Activated CD4-positive, alpha-beta T cell treated with anti-CD3 and anti-CD28 coated beads, Interleukin-2, amount 50 U/mL, for 4 hours (primary cell): ENCODE measurements around the gene GGT1.
"Not testable (repeated sequence)": the region's sequence is repeated elsewhere in the genome, so short reads cannot be mapped to it uniquely, and the experiment has no call there.

Source experiments
- DNase-seq, 2 experiments: peaks; one replicate each; pipeline ENCODE4 v3.0.0-alpha.2; 2020

The GGT1 gene

DNA sequence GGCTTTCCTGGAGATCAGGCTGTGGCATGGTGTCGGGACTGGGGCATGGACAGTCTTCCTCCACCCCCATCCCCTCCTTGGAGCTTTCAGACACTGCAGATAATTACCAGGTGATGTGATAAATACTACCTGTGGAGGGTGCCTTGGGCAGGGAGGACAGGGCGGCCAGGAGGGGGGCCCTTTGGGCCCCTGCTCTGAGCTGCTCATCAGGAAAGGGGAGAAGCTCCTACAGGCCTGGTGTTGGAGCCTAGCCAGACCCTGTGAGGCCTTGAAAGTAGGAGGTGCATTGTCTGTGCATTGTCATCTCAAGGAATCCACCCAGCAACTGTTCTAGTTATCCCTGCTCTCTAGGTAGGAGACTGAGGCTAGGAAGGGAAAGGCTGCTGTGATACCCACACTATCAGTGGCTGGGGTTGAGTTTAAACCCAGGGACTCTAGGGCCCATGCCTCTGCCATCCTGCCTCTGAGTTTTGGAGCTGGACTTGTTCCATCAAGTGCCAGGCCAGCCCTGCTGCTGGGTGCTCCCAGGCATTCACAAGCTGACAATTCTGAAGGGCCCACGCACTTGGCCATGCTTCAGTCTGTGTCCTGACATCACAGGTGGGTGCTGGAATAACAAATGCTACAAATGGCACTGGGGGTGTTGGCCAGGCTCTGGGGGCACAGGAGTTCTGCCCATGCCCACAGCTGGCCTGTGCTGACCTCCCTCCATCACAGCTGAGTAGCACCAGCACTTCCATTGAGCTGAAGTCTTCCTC is 2.9 kb upstream of the GGT1 start:
- not testable (repeated sequence) for DNase-seq

DNA sequence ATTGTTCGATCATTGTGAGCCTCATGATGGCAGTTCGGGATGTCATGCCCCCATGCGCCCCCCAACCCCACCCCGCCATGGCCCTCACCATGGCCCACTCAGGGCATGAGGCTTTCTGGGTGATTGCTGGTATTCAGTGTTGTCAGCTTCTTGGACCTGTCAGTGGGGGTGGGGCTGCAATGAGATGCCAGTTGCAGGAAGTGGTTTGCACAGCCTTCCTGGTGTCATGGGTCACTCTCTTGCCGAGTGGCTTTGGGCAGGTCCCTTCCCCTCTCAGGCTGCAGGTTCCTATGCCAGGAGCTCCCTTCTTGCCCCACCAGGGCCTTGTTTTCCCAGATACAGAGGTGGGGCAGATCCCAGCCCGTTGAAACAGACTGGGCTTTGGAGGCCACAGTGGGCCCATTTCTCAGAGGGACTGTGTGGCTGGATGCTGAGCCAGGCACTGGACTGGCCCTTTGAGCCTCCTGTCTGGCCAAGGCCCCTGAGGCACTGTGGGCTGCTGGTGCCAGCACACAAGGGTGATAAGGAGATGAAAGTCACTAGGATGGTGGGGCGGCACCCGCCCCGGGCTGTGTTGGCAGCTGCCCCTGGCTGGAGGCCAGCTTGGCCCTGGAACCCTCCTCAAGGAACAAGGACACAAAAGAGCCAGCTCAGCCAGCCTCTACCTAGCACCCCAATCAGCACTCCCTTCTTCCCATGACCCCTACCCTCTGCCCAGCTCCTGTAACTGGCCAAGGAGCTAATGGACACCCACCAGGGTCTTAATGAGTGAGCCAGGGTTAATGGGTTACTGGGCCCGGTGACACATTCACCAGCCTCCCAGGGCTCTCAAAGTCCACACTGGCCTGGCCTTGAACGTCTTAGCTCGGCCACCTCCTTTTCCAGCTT is 1.5 kb upstream of the GGT1 start:
- no peak for DNase-seq

DNA sequence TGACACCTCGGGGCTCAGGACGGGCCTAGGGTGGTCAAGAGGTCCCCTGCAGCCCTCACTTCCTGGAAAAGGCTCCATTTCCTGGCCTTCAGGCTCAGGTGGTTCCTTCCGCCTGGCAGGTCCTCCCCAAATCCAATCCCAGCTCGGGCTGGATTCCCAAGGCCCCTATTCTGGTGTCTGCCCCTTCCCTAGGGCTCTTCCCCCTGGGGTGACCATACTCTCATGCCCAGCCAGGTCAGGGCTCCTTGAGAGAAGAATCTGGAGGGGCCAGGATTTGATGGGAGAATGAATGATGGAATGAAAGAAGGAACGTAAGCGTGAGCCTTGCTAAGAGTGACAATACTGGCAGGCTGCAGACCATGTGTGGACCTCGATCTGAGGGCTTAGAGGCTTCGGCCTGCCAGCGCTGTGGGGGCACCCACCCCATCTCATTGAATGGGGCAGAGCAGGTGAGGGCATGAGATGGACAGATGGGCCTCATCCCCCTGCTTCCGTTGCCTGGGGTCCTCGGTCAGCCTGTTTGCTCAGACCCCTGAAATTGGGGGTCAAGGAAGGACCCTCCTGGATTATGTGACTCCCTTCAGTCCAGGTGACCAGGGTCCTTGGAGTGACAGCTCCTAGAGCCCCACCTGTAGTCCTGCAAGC is 766 bp upstream of the GGT1 start:
- DNase-seq: not testable (repeated sequence)

DNA sequence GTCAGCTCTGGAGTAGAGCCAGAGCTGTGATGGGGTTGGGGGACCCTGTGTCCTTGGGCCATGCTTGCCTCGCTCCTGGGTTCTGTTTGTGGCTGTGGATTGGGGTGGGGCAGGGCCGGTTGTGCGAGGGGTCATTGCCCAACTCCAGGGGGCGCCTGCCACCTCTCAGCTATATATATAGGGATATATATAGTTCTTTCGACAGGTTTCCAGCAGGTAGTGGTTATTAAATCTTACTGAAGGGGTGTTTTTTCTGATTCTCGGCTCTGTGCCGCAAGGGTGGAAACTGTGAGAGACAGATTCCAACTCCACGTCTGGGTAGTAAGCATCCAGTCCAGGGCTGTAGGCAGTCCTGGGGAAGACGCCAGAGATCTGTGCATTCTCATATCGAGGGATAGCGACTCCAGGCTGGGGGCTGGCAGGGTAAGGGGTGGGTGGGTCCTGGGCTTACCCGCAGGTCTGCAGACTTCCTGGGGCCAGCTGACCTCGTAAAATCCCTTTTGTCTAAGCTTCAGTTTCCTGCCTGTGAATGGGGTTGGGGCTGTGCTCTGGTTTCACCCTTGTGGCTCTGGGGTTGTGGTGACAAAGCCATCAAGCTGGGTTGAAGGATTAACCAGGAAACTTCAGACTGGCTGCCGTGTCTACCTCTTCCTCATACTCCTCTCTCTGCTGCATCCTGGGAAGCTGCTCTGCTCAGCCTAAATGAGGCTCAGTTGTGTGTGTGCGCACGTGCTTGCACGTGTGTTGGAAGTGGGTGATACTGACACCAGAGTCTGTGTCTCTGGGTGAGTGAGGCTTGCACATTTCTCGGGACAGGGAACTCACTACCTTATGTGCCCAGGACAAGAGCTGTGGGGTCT is 1.0 kb downstream of the GGT1 start:
- peak in 1 of 2 experiments; percentile 13 for DNase-seq

DNA sequence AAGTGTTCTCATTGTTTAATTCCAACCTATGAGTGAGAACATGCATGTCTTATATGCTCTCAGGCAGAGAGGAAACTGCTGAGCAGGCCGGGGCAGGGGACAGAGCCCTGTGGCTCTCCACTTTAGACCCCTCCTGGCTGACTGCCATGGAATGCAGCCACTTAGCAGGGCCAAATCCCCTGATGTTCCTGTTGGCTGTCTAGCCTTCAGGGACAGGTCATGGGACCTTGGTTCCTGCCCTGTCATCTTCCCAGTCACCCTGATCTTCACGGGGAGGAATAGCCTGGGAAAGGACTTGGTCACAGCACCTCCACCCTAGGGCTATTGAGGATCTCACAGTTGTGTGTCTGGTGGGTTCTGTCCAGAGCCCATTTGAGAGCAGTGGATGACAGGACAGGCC is 3.3 kb downstream of the GGT1 start:
- DNase-seq: not testable (repeated sequence)

DNA sequence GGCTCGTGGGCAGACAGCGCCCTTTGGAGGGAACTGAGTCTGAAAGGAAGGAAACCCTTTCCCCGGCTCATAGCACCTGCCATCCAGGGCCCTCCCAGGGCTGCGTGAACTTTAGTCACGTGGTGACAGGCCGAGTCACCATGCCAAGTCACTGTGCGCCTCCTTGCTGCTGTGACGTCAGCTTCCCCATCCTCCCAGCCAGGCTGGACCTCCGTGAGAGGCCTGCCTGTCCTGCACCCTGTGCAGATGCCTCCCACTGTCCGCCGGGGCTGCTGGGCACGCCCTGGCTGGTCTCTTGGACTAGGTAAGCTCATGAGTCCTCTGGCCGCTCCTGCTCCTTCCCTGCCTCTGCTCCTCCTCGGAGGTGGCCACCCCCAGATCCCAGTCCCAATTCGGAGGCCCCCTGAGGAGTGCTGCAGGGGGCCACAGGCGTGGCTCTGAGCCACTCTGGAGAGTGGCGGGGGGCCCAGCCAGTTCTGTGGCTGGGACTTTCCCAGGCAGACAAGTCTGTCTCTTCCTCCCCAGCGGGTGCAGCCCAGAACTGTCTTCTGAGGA is 4.5 kb downstream of the GGT1 start:
- DNase-seq: peak; percentile 54 to 62

DNA sequence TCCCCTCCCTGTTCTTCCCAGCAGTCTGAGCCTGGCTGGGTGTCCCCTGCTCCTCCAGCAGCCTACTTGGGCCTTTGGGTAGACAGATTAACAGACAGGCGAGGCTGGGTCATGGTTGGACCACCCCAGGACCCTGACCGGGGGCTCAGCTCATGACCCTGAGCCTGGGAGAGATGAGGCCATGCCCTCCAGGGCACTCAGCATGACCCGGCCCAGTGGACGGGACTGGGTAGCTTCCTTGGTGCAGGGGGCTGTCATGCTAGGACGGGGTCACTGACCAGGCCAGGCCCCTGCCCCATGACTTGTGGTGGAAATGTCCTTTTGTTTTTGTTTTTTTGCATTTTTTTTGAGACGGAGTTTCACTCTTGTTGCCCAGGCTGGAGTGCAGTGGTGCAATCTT is 5.3 kb downstream of the GGT1 start:
- not testable (repeated sequence) for DNase-seq

DNA sequence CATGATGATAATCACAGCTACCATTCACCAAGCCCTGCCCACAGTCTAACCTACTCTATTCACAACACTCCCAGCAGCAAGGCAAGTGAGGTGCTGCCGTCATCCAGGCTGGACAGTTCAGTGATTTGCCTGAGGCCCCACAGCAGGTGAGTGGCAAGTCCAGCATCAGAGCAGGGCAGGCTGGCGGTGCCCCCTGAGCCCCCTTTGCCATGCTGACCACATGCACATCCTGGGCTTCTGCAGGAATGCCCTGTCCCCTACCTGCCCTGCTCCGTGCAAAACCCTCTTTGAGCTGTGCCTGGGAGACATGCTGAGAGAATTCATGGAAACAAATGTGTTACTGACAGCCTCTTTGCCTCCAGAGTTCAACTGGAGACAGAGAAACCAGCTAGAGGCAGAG is 6.9 kb downstream of the GGT1 start:
- DNase-seq: not testable (repeated sequence)

DNA sequence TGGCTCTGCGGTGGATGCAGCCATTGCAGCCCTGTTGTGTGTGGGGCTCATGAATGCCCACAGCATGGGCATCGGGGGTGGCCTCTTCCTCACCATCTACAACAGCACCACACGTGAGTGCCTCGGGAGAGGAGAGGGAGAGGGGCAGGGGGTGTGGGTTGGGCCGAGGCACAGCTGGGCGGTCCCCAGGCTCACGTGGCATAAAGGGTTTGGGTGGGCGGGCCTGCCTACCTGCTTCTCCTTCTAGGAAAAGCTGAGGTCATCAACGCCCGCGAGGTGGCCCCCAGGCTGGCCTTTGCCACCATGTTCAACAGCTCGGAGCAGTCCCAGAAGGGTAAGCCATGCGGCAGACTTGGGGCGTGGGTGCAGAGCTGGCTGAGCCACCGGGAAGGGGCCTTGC is 11.8 kb downstream of the GGT1 start:
- DNase-seq: not testable (repeated sequence)

DNA sequence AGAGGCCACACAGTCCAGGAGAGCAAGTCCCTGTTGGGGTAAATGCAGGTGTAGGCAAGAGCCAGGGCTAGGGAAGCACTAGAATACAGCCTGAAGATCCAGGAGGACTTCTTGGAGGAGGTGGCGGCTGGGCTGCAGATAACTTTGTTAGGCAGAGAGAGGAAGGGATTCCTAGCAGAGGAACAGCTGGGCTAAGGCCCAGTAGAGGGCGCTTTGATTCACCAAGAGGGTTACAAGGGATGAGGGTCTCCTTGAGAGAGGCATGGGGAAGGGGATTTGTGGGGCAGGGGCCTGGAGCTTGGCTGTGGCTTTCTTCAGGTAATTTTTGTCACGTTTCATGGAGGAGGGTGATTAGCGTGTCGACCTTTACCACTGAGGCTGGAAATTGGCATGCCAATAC is 18.3 kb downstream of the GGT1 start:
- DNase-seq: not testable (repeated sequence)

DNA sequence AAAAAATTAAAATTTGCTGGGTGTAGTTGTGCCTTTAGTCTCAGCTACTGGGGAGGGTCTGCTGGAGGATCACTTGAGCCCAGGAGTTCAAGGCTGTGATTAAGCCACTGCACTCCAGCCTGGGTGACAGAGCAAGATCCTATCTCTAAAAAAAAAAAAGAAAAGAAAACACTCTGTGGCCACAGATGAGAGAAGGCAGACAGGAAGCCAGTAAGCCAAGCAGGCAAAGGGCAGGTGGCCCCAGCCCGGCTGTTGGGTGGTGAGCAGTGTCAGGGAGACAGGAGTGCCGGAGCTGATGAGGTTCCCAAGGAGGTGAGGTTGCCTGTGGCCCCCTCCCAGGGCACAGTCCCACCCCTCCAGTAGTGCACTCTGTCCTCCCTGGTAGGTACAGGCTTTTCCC is 19.6 kb downstream of the GGT1 start:
- DNase-seq: not testable (repeated sequence)

DNA sequence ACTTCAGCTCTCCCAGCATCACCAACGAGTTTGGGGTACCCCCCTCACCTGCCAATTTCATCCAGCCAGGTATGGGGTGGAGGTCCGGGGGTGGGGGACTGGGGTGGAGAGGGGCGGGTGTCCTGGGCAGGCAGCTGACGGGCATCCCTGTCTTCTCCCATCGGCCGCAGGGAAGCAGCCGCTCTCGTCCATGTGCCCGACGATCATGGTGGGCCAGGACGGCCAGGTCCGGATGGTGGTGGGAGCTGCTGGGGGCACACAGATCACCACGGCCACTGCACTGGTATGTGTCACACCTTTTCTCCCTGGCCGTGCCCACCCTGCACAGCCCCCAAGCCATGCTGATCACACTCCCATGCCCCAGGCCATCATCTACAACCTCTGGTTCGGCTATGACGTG is 24.9 kb downstream of the GGT1 start:
- DNase-seq: not testable (repeated sequence)

DNA sequence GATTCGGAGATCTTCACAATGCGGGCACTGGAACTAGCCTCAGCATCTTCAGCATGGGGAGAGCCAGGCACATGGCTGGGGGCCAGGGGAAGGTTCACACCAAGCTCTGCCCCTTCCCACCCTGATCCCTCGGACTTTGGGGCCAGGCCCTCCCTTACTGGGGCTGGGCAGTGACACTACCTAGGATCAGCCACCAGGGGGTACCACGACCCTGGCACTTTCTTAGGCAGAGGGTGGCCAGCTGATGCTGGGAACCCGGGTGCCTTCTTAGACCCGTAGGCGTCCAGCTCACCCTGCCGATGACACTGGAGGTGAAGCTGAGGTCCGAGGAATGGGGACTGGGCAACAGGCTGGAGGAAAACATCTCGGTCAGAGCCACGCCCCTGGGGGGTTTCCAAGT is 26.1 kb downstream of the GGT1 start:
- DNase-seq: not testable (repeated sequence)

DNA sequence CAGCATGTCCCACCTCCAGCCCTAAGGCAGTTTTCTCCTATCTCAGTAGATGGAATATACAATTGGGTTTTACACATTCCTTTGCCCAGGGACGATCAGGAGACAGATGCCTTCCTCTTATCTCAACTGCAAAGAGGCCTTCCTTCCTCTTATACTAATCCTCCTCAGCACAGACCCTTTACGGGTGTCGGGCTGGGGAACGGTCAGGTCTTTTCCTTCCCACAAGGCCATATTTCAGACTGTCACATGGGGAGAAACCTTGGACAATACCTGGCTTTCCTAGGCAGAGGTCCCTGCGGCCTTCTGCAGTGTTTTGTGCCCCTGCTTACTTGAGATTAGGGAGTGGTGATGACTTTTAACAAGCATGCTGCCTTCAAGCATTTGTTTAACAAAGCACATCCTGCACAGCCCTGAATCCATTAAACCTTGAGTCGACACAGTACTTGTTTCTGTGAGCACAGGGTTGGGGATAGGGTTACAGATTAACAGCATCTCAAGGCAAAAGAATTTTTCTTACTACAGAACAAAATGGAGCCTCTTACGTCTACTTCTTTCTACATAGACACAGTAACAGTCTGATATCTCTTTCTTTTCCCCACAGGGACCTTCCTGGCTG is 27.9 kb downstream of the GGT1 start:
- DNase-seq: not testable (repeated sequence)

DNA sequence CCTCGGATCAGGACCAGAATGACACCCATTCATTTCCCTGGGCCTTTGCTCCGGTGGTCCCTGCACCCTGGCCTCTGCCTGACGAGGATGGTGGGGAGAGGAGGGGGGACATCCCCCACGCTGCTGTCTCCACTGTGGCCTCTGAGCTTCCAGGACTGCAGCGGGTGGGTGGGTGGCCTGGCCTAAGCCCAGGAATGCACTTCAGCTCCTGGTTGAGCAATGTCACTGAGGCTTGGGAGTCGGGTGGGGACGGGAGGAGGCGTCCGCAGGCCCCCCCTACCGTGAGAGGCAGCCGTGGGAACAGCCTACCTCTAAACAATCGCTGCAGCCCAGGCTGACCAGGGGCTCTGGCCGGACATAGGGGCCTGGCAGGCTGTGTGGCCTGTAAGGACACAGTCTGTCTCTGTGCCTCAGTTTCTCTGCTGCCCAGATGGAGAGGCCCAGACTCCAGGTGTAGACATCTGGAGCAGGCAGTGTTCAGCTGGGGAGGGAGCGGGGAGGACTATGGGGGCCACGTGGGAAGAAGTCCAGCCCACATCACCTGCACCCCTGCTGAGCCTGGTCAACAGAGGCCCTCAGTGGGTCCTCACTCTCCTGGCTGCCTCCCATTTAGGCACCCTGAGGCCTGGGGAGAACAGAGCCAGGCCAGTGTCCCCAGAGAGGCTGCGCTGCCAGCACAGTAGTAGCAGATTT is 28.6 kb downstream of the GGT1 start:
- not testable (repeated sequence) for DNase-seq

DNA sequence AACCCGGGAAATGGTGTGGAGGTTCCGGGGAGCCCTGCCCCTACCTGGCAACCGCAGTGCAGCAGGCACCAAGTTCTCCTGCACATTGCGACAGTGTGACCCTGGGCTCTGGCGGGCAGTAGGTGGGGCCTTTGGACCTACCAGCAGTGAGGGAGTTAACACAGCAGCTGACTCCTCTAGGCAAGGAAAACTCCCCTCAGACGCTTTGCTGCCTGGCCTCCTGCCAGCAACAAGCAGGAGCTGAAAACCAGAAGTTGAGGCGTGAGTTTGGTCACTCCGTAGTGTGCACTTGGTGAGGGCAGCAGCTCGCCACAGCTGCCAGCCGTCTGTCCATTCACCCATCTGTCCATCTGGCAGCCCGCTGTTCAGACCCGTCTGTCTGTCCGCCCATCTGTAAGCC is 29.6 kb downstream of the GGT1 start:
- not testable (repeated sequence) for DNase-seq

DNA sequence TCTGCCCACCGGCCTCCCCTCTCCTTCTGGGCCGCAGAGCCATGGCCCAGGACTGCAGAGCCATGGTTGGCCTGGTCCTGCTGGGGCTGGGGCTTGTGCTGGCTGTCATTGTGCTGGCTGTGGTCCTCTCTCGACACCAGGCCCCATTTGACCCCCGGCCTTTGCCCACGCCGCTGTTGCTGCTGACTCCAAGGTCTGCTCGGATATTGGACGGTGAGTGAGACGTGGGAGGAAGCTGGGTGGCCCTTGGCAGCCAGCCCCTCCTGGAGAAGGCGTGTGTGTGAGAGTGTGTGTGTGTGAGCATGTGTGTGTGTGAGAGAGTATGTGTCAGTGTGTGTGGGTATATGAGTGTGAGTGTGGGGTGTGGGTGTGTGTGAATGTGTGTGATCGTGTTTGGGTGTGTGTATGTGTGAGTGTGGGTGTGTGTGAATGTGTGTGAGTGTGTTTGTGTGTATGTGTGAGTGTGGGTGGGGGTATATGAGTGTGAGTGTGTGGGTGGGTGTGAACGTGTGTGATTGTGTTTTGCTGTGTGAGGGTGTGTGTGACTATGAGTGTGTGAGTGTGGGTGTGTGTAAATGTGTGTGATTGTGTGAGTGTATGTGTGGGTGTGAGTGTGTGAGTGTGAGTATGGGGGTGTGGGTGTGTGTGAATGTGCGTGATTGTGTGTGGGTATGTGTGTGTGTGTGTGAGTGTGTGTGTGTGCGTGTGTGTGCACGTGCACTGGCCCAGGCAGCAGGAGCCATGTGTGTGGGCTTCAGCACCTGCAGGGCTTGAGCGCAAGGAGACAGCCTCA is 30.4 kb downstream of the GGT1 start:
- DNase-seq: not testable (repeated sequence)

DNA sequence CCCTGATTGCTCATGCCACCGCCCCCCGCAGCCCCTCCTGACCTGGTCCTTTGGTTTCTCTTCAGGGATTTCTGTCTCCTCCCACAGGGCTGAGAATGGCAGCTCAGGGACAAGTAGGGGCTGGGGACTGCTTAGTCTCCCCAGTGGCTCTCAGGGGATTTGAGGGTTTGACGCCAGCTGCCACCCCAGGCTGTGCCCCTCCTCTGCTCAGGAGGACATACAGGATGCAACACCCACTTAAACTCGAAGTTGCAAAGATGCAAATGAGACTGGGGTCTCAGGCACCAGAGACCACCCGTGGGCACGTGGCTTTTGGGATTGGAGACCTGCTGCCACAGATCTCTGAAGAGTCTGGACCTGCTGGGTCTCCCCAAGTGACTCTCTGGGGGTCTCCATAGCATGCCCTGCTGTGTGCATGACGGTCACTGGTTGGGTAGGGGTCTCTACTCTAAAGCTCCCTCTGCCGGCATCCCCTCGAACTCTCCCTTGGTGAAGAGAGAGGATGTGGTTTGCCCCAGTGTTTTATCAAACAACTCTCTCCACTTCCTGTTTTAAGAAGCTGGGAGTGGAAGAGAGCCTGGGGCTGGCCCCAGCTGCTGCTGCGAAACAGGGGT is 31.9 kb downstream of the GGT1 start:
- DNase-seq: not testable (repeated sequence)

DNA sequence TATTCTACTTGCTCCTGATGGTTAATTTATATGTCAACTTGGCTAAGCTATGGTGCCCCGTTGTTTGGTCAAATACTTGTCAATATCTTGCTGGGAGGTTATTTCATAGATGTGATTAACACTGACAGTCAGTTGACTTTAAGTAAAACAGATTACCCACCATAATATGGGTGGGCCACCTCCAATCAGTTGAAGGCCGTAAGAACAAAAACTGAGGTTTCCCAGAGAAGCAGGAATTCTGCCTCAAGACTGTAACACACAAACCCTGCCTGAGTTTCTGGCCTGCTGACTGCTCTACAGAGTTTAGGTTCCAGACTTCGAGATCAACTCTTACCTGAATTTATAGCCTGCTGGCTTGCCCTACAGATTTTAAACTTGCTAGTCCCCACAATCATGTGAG is 33.5 kb downstream of the GGT1 start:
- DNase-seq: not testable (repeated sequence)

DNA sequence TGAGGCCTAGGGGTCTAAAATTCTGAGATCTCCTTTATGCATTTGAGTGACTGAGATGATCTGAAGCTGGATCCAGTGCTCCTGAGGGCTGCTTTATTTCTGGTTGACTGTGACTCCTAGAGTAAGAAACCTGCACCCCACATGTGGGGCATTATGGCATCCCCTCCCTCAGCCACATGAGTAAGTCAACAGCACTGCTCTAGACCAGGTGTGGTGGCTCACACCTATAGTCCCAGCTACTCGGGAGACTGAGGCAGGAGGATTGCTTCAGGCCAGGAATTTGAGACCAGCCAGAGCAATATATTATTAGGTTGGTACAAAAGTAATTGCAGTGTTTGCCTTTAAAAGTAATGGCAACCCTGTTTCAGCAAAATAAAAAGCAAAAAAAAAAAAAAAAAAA is 39.3 kb downstream of the GGT1 start:
- DNase-seq: not testable (repeated sequence)
